GM18519 (cell line): ENCODE measurements around the gene MORN2.

Source experiments
- ATAC-seq: cut with Tn5 transposase; IDR thresholded peaks from one replicate; pipeline ENCODE4 v1.9.1; 2021; ENCODE audit warnings: mild to moderate bottlenecking, moderate library complexity; ENCODE audit not compliant: unreplicated experiment, low FRiP score

MORN2 gene

GRCh38 chr2:38889045-38889444 is 13.3 kb downstream of the MORN2 start:
- ATAC-seq = no peak

GRCh38 chr2:38889575-38889974 is 13.8 kb downstream of the MORN2 start, which contains the start of gene ARHGEF33:
TSS of gene ARHGEF33 (plus strand) at chr2:38889875. CDS start at chr2:38919448, 29,573 bp downstream.
- no peak for ATAC-seq

- ATAC-seq = no peak
Observed at GRCh38 chr2:38892819-38893218, 17.0 kb downstream of the MORN2 start.

GRCh38 chr2:38898256-38898655 is 22.5 kb downstream of the MORN2 start:
- ATAC-seq = no peak

GRCh38 chr2:38900726-38901125 is 24.9 kb downstream of the MORN2 start:
- ATAC-seq = no peak

- ATAC-seq = no peak
Observed at GRCh38 chr2:38905251-38905650, 29.5 kb downstream of the MORN2 start.

- no peak for ATAC-seq
Observed at GRCh38 chr2:38907242-38907641, 31.5 kb downstream of the MORN2 start.

- peak; percentile 83 for ATAC-seq
Observed at GRCh38 chr2:38907743-38908562, 32.2 kb downstream of the MORN2 start.

- no peak for ATAC-seq
Observed at GRCh38 chr2:38909872-38910271, 34.1 kb downstream of the MORN2 start.

- ATAC-seq = no peak
Observed at GRCh38 chr2:38911191-38911590, 35.4 kb downstream of the MORN2 start.

- ATAC-seq = no peak
Observed at GRCh38 chr2:38912619-38913018, 36.8 kb downstream of the MORN2 start.

GRCh38 chr2:38922389-38922788 is 46.6 kb downstream of the MORN2 start:
- ATAC-seq = no peak

GRCh38 chr2:38922902-38923301 is 47.1 kb downstream of the MORN2 start:
- ATAC-seq = no peak

- ATAC-seq = no peak
Observed at GRCh38 chr2:38925982-38926381, 50.2 kb downstream of the MORN2 start.

GRCh38 chr2:38930600-38930999 is 54.8 kb downstream of the MORN2 start:
- ATAC-seq = no peak
